Sigmoid colon (tissue), 4 donors: Measurements from ENCODE around the gene GSK3B.

Source experiments
- EP300 ChIP-seq, 4 donors: sonication (generic); formaldehyde crosslinking; IDR thresholded peaks; one replicate each; pipeline ENCODE4 v1.6.1; 2017; ENCODE audit warnings: antibody characterized with exemption in 4 of 4
- POLR2A ChIP-seq, 2 donors: fragments of 450-650 bp; IDR thresholded peaks; one replicate each; pipeline ENCODE4 v1.6.1; 2016; ENCODE audit warnings: antibody characterized with exemption in 2 of 2, mild to moderate bottlenecking in 2 of 2, moderate library complexity in 2 of 2
- TF ChIP-seq, protein P1 (sequence below), 4 experiments: fragments of 450-650 bp in 3 of 4; fragments of 200-600 bp in 1 of 4; IDR thresholded peaks; one replicate each; pipeline ENCODE4 v1.5.1; 2016 to 2019; ENCODE audit warnings: antibody characterized with exemption in 4 of 4, mild to moderate bottlenecking in 3 of 4, moderate library complexity in 2 of 4

DNA sequence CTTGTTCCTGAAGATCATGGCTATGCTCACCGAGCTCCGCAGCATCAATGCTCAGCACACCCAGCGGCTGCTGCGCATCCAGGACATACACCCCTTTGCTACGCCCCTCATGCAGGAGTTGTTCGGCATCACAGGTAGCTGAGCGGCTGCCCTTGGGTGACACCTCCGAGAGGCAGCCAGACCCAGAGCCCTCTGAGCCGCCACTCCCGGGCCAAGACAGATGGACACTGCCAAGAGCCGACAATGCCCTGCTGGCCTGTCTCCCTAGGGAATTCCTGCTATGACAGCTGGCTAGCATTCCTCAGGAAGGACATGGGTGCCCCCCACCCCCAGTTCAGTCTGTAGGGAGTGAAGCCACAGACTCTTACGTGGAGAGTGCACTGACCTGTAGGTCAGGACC lies 277.2 kb downstream of the GSK3B start:
- TF ChIP-seq, protein P1, sequence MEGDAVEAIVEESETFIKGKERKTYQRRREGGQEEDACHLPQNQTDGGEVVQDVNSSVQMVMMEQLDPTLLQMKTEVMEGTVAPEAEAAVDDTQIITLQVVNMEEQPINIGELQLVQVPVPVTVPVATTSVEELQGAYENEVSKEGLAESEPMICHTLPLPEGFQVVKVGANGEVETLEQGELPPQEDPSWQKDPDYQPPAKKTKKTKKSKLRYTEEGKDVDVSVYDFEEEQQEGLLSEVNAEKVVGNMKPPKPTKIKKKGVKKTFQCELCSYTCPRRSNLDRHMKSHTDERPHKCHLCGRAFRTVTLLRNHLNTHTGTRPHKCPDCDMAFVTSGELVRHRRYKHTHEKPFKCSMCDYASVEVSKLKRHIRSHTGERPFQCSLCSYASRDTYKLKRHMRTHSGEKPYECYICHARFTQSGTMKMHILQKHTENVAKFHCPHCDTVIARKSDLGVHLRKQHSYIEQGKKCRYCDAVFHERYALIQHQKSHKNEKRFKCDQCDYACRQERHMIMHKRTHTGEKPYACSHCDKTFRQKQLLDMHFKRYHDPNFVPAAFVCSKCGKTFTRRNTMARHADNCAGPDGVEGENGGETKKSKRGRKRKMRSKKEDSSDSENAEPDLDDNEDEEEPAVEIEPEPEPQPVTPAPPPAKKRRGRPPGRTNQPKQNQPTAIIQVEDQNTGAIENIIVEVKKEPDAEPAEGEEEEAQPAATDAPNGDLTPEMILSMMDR (IDR thresholded peaks at IDR 0.05) = no peak
- TF ChIP-seq EP300 (IDR thresholded peaks at IDR 0.05) (no peak), POLR2A (IDR thresholded peaks at IDR 0.05) (no peak)
